ENCODE data around the gene NOXRED1.
"Not testable (repeated sequence)": the region's sequence is repeated elsewhere in the genome, so short reads cannot be mapped to it uniquely, and the experiment has no call there.

GRCh38 chr14:77415403-77416030, 7.8 kb downstream of the NOXRED1 start:
- not testable (repeated sequence) for TF ChIP-seq CTCF (IDR thresholded peaks at IDR 0.05); POLR2AphosphoS5 (IDR thresholded peaks at IDR 0.05; ENCODE audit: low read depth, low read length); TCF7L2 (IDR thresholded peaks at IDR 0.05; ENCODE audit: low read depth, low read length); SIN3A (IDR thresholded peaks at IDR 0.05; ENCODE audit: borderline replicate concordance, insufficient read depth, low read depth, low read length)
